Activated naive CD8-positive, alpha-beta T cell treated with anti-CD3 and anti-CD28 coated beads, Interleukin-2, amount 50 U/mL, for 24 hours (primary cell): ENCODE results near the gene SBSN.

Experiments used
- ATAC-seq: fragments of 150-1000 bp; cut with Tn5 transposase; one replicate; pipeline ENCODE4 v1.10.0; 2021
- DNase-seq: peaks from one replicate; pipeline ENCODE4 v3.0.0; 2021
- H3K27ac Mint-ChIP-seq: one replicate; pipeline ENCODE4 v1.8.0; 2021; ENCODE audit warnings: mild to moderate bottlenecking, mixed read lengths
- H3K27me3 Mint-ChIP-seq: one replicate; pipeline ENCODE4 v1.8.0; 2021; ENCODE audit warnings: mixed read lengths
- H3K36me3 Mint-ChIP-seq: one replicate; pipeline ENCODE4 v1.8.0; 2021; ENCODE audit warnings: low read depth, mixed read lengths
- H3K4me1 Mint-ChIP-seq: one replicate; pipeline ENCODE4 v1.8.0; 2021; ENCODE audit warnings: mixed read lengths
- H3K4me3 Mint-ChIP-seq: one replicate; pipeline ENCODE4 v1.8.0; 2021; ENCODE audit warnings: mild to moderate bottlenecking, moderate library complexity, mixed read lengths
- H3K9me3 Mint-ChIP-seq: one replicate; pipeline ENCODE4 v1.8.0; 2021; ENCODE audit warnings: mixed read lengths

Gene SBSN, protein sequence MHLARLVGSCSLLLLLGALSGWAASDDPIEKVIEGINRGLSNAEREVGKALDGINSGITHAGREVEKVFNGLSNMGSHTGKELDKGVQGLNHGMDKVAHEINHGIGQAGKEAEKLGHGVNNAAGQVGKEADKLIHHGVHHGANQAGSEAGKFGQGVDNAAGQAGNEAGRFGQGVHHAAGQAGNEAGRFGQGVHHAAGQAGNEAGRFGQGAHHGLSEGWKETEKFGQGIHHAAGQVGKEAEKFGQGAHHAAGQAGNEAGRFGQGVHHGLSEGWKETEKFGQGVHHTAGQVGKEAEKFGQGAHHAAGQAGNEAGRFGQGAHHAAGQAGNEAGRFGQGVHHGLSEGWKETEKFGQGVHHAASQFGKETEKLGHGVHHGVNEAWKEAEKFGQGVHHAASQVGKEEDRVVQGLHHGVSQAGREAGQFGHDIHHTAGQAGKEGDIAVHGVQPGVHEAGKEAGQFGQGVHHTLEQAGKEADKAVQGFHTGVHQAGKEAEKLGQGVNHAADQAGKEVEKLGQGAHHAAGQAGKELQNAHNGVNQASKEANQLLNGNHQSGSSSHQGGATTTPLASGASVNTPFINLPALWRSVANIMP

GRCh38 chr19:35528218-35529038, at the start of gene SBSN:
SBSN (minus strand) TSS chr19:35528311; CDS start chr19:35528281, 30 bp downstream.
- no peak for DNase-seq
- Mint-ChIP-seq H3K4me3 (no peak within 1 kb of the TSS), H3K9me3 (no peaks in the 10 kb centered on the region), H3K27ac (no peak within 1 kb of the TSS), H3K27me3 (peaks cover 25% of the 10 kb centered on the region), H3K4me1 (peaks cover 5% of the 10 kb centered on the region), H3K36me3 (no peaks in the 10 kb centered on the region)
- no peak for ATAC-seq

DNA sequence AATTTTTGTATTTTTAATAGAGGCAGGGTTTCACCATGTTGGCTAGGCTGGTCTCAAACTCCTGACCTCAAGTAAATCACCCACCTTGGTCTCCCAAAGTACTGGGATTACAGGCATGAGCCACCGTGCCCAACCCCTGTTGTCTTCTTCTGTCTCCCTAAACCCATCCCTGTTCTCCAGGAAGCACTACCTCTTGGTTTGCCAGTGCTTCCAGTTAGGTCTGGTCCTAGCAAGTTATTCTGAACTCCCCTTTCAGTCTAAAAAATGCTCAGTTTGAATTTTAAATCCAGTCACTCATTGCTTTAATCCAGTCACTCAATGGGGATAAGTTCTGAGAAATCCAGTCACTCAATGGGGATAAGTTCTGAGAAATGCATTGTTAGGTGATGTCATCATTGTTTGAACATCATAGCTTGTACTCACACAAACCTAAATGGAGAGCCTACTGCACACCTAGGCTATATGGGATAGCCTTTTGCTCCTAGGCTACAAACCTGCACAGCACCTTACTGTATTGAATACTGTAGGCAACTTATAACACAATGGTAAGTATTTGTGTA, 43.4 kb upstream of the SBSN start:
- Mint-ChIP-seq H3K4me1 (no peaks in the 10 kb centered on the region), H3K27me3 (peaks cover 22% of the 10 kb centered on the region), H3K27ac (no peak overlapping the region), H3K9me3 (peaks cover 14% of the 10 kb centered on the region), H3K36me3 (no peaks in the 10 kb centered on the region), H3K4me3 (no peak overlapping the region)
- ATAC-seq = no peak
- no peak for DNase-seq

- Mint-ChIP-seq H3K9me3 (no peaks in the 10 kb centered on the region), H3K4me3 (no peak overlapping the region), H3K4me1 (no peaks in the 10 kb centered on the region), H3K36me3 (no peaks in the 10 kb centered on the region), H3K27me3 (peaks cover 21% of the 10 kb centered on the region), H3K27ac (no peak overlapping the region)
- DNase-seq (no peak), ATAC-seq (no peak)
Observed at GRCh38 chr19:35569281-35569781, 41.2 kb upstream of the SBSN start.

DNA sequence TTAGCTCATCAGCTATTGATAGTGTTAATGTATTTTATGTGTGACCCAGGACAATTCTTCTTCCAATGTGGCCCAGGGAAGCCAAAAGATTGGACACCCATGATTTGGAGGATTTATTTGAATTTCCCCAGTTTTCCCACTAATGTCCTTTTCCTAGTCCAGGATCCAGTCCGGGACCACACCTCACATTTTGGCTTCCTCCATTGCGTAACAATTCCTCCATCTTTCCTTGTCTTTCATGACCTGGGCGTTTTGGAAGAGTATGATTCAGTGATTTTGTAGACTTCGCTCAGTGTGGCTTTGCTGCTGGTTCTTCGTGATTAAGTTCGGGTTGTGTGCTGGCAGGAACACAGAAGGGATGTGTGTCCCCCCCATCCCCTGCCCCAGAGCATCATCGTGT, 38.6 kb upstream of the SBSN start:
- Mint-ChIP-seq H3K36me3 (no peaks in the 10 kb centered on the region), H3K9me3 (no peaks in the 10 kb centered on the region), H3K27ac (no peak overlapping the region), H3K4me1 (no peaks in the 10 kb centered on the region), H3K4me3 (no peak overlapping the region), H3K27me3 (peaks cover 29% of the 10 kb centered on the region)
- ATAC-seq = no peak
- DNase-seq = no peak

DNA sequence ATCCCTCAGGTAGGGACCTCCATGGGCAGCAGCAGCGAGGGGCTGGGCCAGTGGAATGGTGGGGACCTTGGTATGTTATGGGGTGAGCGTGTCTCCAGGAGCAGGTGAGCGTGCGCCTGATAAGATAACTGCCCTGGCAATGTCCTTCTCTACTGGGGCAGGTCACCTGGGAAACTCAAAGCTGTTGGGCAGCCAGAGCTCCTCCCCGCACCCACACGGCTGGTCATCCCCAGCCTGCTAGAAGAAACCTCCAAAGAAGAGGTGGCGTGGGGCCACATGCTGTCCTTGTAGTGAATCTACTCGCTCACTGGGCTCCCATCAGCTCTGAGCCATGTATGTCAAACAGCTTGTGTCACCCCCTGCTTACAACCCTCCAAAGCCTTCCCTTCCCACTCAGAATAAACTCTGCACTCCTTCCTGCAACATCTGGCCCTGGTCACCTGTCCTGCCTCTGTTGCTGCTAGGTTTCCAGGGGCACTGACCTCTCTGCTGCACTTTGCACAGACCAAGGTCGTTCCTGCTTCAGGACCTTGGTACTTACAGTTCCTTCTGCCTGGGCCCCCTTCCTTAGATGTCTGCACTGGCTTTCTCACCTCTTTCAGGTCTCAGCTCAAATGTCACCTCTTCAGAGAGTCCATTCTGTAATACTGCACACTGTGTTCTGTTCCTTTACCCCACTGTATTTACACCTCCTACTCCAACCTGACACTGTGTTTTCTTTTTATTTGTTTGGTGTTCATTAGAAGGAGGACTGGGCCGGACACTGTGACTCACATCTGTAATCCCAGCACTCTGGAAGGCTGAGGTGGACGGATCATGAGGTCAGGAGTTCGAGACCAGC, 37.1 kb upstream of the SBSN start:
- Mint-ChIP-seq H3K4me1 (no peaks in the 10 kb centered on the region), H3K27ac (no peak overlapping the region), H3K36me3 (no peaks in the 10 kb centered on the region), H3K27me3 (peaks cover 33% of the 10 kb centered on the region), H3K9me3 (no peaks in the 10 kb centered on the region), H3K4me3 (no peak overlapping the region)
- ATAC-seq = no peak
- DNase-seq = no peak

GRCh38 chr19:35563207-35563829, 35.2 kb upstream of the SBSN start, which contains the start of gene ATP4A:
ATP4A (minus strand) TSS chr19:35563658; CDS start chr19:35563629, 29 bp downstream.
- Mint-ChIP-seq H3K36me3 (no peaks in the 10 kb centered on the region), H3K27me3 (peaks cover 44% of the 10 kb centered on the region), H3K9me3 (no peaks in the 10 kb centered on the region), H3K4me3 (no peak within 1 kb of the TSS), H3K27ac (no peak within 1 kb of the TSS), H3K4me1 (peaks cover 3% of the 10 kb centered on the region)
- DNase-seq = no peak
- ATAC-seq = no peak

- Mint-ChIP-seq H3K27ac (no peak overlapping the region), H3K4me3 (no peak overlapping the region), H3K27me3 (peaks cover 45% of the 10 kb centered on the region), H3K36me3 (no peaks in the 10 kb centered on the region), H3K4me1 (peaks cover 5% of the 10 kb centered on the region), H3K9me3 (no peaks in the 10 kb centered on the region)
- ATAC-seq (no peak), DNase-seq (no peak)
Observed at GRCh38 chr19:35562776-35563175, 34.7 kb upstream of the SBSN start.

- no peaks in the 10 kb centered on the region for H3K36me3 Mint-ChIP-seq
- H3K27ac Mint-ChIP-seq = no peak overlapping the region
- no peak for ATAC-seq
- peaks cover 46% of the 10 kb centered on the region for H3K27me3 Mint-ChIP-seq
- H3K4me1 Mint-ChIP-seq = peaks cover 5% of the 10 kb centered on the region
- no peak overlapping the region for H3K4me3 Mint-ChIP-seq
- no peaks in the 10 kb centered on the region for H3K9me3 Mint-ChIP-seq
- DNase-seq = no peak
Observed at GRCh38 chr19:35562336-35562735, 34.2 kb upstream of the SBSN start.

DNA sequence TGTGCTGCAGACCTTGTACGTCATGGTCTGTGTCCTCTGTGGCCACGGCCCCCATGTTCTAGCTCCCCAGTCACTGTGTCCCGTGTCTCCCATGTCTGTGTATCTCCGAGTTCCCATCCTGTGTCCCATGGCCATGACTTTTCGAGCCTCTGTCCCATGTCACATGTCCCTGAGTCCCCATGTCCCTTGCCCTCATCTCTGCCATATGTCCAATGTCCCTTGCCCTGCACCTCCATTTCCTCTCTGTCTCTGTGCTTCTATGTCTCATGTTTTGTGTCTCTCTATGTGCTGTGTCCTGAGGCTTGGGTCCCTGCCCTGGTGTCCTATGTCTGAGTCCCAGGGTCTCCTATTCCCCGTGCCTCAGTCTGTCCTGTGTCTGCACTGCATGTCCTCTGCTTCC, 33.3 kb upstream of the SBSN start:
- H3K27me3 Mint-ChIP-seq = peaks cover 46% of the 10 kb centered on the region
- H3K9me3 Mint-ChIP-seq = no peaks in the 10 kb centered on the region
- no peak for DNase-seq
- no peak overlapping the region for H3K4me3 Mint-ChIP-seq
- H3K36me3 Mint-ChIP-seq = no peaks in the 10 kb centered on the region
- ATAC-seq = no peak
- peaks cover 5% of the 10 kb centered on the region for H3K4me1 Mint-ChIP-seq
- H3K27ac Mint-ChIP-seq = no peak overlapping the region

- Mint-ChIP-seq H3K4me3 (peak overlapping the region; percentile 3), H3K9me3 (no peaks in the 10 kb centered on the region), H3K4me1 (peaks cover 5% of the 10 kb centered on the region), H3K27me3 (peaks cover 46% of the 10 kb centered on the region), H3K27ac (no peak overlapping the region), H3K36me3 (no peaks in the 10 kb centered on the region)
- DNase-seq (no peak), ATAC-seq (no peak)
Observed at GRCh38 chr19:35560677-35561076, 32.6 kb upstream of the SBSN start.

- no peaks in the 10 kb centered on the region for H3K9me3 Mint-ChIP-seq
- no peak for DNase-seq
- no peak overlapping the region for H3K27ac Mint-ChIP-seq
- H3K27me3 Mint-ChIP-seq = peaks cover 46% of the 10 kb centered on the region
- H3K4me3 Mint-ChIP-seq = no peak overlapping the region
- ATAC-seq = no peak
- H3K4me1 Mint-ChIP-seq = peaks cover 5% of the 10 kb centered on the region
- H3K36me3 Mint-ChIP-seq = no peaks in the 10 kb centered on the region
Observed at GRCh38 chr19:35560271-35560670, 32.2 kb upstream of the SBSN start.

GRCh38 chr19:35559781-35560180, 31.7 kb upstream of the SBSN start:
- DNase-seq (no peak), ATAC-seq (no peak)
- Mint-ChIP-seq H3K36me3 (no peaks in the 10 kb centered on the region), H3K9me3 (no peaks in the 10 kb centered on the region), H3K4me1 (peaks cover 5% of the 10 kb centered on the region), H3K4me3 (no peak overlapping the region), H3K27ac (no peak overlapping the region), H3K27me3 (peaks cover 46% of the 10 kb centered on the region)

DNA sequence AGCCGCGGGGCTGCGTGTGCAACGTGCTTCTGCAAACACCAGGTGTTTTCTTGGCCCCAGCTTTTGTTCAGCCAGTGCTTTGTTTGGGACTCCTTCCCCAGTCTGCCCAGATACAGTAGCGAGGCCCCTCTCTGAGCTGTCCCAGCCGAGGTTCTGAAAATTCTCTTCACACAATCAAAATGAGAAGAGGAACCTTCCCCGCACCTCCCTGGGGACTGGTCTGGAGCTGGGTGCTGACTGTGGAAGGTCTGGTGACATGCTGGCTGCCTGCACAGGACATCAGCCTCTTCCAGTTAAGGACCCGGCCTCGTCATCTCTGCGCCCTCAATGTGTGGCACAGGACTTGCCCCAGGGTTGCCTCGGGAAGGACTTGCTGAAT, 31.2 kb upstream of the SBSN start:
- peaks cover 5% of the 10 kb centered on the region for H3K4me1 Mint-ChIP-seq
- ATAC-seq (no peak), DNase-seq (no peak)
- H3K4me3 Mint-ChIP-seq = no peak overlapping the region
- H3K27ac Mint-ChIP-seq = no peak overlapping the region
- H3K36me3 Mint-ChIP-seq = no peaks in the 10 kb centered on the region
- no peaks in the 10 kb centered on the region for H3K9me3 Mint-ChIP-seq
- H3K27me3 Mint-ChIP-seq = peaks cover 46% of the 10 kb centered on the region
